ENCODE results near the gene TM9SF4. TPM values are rescaled to one million over a fixed set of nuclear protein-coding genes. Genes with fewer than 3 reads are reported as not detected.

TM9SF4 gene
- total and polyA plus RNA-seq, 2 of the 8 experiments (the other 6 are each of a cell fraction or from before 2014, with no cell fraction given), result 38.4 to 68.7 TPM

- Histone ChIP-seq H3K56ac (replicated peaks; ENCODE audit: insufficient read length, low read depth, low read length) (no peak overlapping the region), H2BK120ac (replicated peaks; ENCODE audit: low read depth, low read length) (no peak overlapping the region), H3K27me3 (replicated peaks in 1 of 4; ENCODE audit: control insufficient read depth in 3 of 4, extremely low read depth in 1 of 4, insufficient read depth in 3 of 4, low read length in 3 of 4) (no peaks in the 10 kb centered on the region), H2BK15ac (ENCODE audit: low read length) (no peak overlapping the region), H2AK5ac (ENCODE audit: low read depth, low read length) (no peak overlapping the region), H4K5ac (ENCODE audit: insufficient read length, low read depth, low read length) (no peak overlapping the region), H3K79me1 (ENCODE audit: low read depth, low read length) (no peaks in the 10 kb centered on the region), H3K23me2 (ENCODE audit: low read depth, low read length) (no peaks in the 10 kb centered on the region), H3K4ac (replicated peaks; ENCODE audit: insufficient read length, low read depth, low read length) (no peak overlapping the region), H4K20me1 (replicated peaks in 1 of 2; ENCODE audit: control insufficient read depth in 1 of 2, insufficient read depth in 2 of 2, low read length in 2 of 2) (peaks cover 3 to 7% of the 10 kb centered on the region in 2 experiments), H3K9me3 (ENCODE audit: insufficient read depth in 2 of 2, low read depth in 1 of 2, low read length in 1 of 2) (no peaks in the 10 kb centered on the region), H3K14ac (ENCODE audit: insufficient read length) (no peak overlapping the region), H3K18ac (ENCODE audit: extremely low read depth, low read length) (no peak overlapping the region), H2BK12ac (ENCODE audit: low read depth, low read length) (no peak overlapping the region), H3K4me1 (replicated peaks in 1 of 4; ENCODE audit: control insufficient read depth in 3 of 4, insufficient read depth in 4 of 4, low read length in 3 of 4) (peaks cover 0 to 2% (median 0%) of the 10 kb centered on the region in 4 experiments; a peak in 2 of 7 replicates), H3K4me3 (ENCODE audit: extremely low read depth in 1 of 4, insufficient read depth in 2 of 4, low read depth in 3 of 4, low read length in 4 of 4) (no peak overlapping the region), H4K8ac (ENCODE audit: extremely low read depth, insufficient read depth, low read length) (no peak overlapping the region), H2BK5ac (ENCODE audit: low read depth, low read length) (no peak overlapping the region), H3K4me2 (ENCODE audit: insufficient read depth in 1 of 2, low read depth in 2 of 2, low read length in 2 of 2) (no peak overlapping the region), H3K27ac (ENCODE audit: low read depth, low read length) (no peak overlapping the region), H4K91ac (replicated peaks; ENCODE audit: insufficient read length, low read length) (no peak overlapping the region), H3K9ac (replicated peaks in 1 of 4; ENCODE audit: extremely low read depth in 1 of 4, low read depth in 3 of 4, low read length in 3 of 4) (no peak overlapping the region), H3K79me2 (ENCODE audit: control insufficient read depth in 1 of 2, insufficient read depth in 2 of 2, low read length in 2 of 2) (no peaks in the 10 kb centered on the region), H2AFZ (ENCODE audit: low read length) (no peak overlapping the region), H3K23ac (ENCODE audit: insufficient read length) (no peak overlapping the region), H3K36me3 (ENCODE audit: control insufficient read depth in 2 of 4, insufficient read depth in 4 of 4, low read length in 3 of 4) (peaks cover 26 to 59% (median 51%) of the 10 kb centered on the region in 4 experiments), H2BK20ac (ENCODE audit: low read length) (no peak overlapping the region)
- no peak for DNase-seq (ENCODE audit: low read depth in 1 of 2, low spot score in 2 of 2)
- 93% methylated on average over 5 of the region's 5 CpGs; no CpG with 5 or more reads in 1 of the 2 experiments for WGBS, 2 experiments (ENCODE audit: extremely low coverage in 1 of 2, insufficient coverage in 1 of 2, insufficient read length in 1 of 2, insufficient replicate concordance in 2 of 2, low coverage in 1 of 2, low lambda C conversion rate in 2 of 2, missing lambda C conversion rate in 1 of 2)
- ChIA-PET CTCF (ENCODE audit: partially characterized antibody) (interaction anchor here (1.3 kb wide), 1 partner anchor 20 kb away, joined by 3 read pairs; no protein-coding TSS in a partner anchor), POLR2A (ENCODE audit: partially characterized antibody) (interaction anchor here (0.6 kb wide), 1 partner anchor 313 kb away, joined by 3 read pairs; no protein-coding TSS in a partner anchor)
- no peak for FAIRE-seq
- TF ChIP-seq SAP30 (IDR thresholded peaks at IDR 0.05; ENCODE audit: insufficient read depth, insufficient replicate concordance, low read length) (no peak), KDM4A (IDR thresholded peaks at IDR 0.05; ENCODE audit: low read depth, low read length, severe bottlenecking) (no peak), SP1 (IDR thresholded peaks at IDR 0.05; ENCODE audit: low read depth, low read length) (no peak), EP300 (IDR thresholded peaks at IDR 0.05; ENCODE audit: borderline replicate concordance in 1 of 2, low read depth in 2 of 2, low read length in 2 of 2) (no peak), YY1 (IDR thresholded peaks at IDR 0.05; ENCODE audit: low read depth, low read length) (no peak), CHD2 (IDR thresholded peaks at IDR 0.05; ENCODE audit: low read length) (no peak), NANOG (IDR thresholded peaks at IDR 0.05; ENCODE audit: insufficient read depth, low read depth, low read length, poor library complexity, severe bottlenecking) (no peak)
Observed at GRCh38 chr20:32160341-32160740, 50.8 kb downstream of the TM9SF4 start.

Data from H1 (cell line).